Mesodermal cell (in vitro differentiated cells): ENCODE data around the gene MAP3K20.
"Not testable (repeated sequence)": the region's sequence is repeated elsewhere in the genome, so short reads cannot be mapped to it uniquely, and the experiment has no call there.

Experiments
- H3K27ac ChIP-seq: 2 replicates; pipeline ENCODE4 v1.7.0; 2013; ENCODE audit warnings: mild to moderate bottlenecking, low read depth, low read length, moderate library complexity; ENCODE audit not compliant: severe bottlenecking
- H3K36me3 ChIP-seq: 2 replicates; pipeline ENCODE4 v1.7.1; 2013; ENCODE audit warnings: mild to moderate bottlenecking, low read length, moderate library complexity; ENCODE audit not compliant: control insufficient read depth, insufficient read depth
- H3K4me1 ChIP-seq: one replicate; pipeline ENCODE4 v1.7.1; 2013; ENCODE audit warnings: mild to moderate bottlenecking, low read length; ENCODE audit not compliant: insufficient read depth, control insufficient read depth, poor library complexity, severe bottlenecking
- H3K4me3 ChIP-seq: 2 replicates; pipeline ENCODE4 v1.7.0; 2013; ENCODE audit warnings: low read length, control low read depth, mild to moderate bottlenecking; ENCODE audit not compliant: insufficient read depth, poor library complexity, severe bottlenecking; ENCODE audit errors: extremely low read depth
- H3K9me3 ChIP-seq: 2 replicates; pipeline ENCODE4 v1.7.1; 2013; ENCODE audit warnings: mild to moderate bottlenecking, low read length, moderate library complexity; ENCODE audit not compliant: control insufficient read depth
- WGBS, 2 experiments: methylation state at CpG; one replicate each; pipeline ENCODE4 v1.1.5; 2013; ENCODE audit warnings: missing lambda C conversion rate in 2 of 2; ENCODE audit not compliant: insufficient coverage in 2 of 2; 5-methylcytosine and 5-hydroxymethylcytosine counted together

MAP3K20 gene

DNA sequence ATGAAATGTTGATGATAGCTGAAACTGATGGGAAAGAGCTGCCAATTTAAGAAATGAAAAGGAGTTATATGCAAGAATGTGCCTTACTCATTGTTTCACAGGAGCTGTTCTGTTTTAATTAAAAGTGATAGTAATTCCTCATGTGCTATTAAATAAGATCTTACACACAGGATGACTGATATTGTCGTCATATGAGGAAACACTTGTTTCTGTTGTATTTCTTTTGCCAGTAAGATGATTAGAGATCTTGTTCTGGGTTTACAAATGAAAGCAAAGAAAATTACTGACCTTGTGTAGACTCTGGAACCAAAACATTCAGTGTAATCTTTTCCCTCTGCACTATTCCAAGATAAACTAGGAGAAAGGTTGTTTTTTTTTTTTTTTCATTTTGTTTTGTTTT, 123.6 kb downstream of the MAP3K20 start:
- no CpG with 5 or more reads among the region's 1 CpG for WGBS, 2 experiments
- no peaks in the 10 kb centered on the region for H3K4me1 ChIP-seq
- H3K4me3 ChIP-seq: no peak overlapping the region
- H3K9me3 ChIP-seq: no peaks in the 10 kb centered on the region
- H3K36me3 ChIP-seq: peaks cover 15% of the 10 kb centered on the region
- H3K27ac ChIP-seq: no peak overlapping the region

DNA sequence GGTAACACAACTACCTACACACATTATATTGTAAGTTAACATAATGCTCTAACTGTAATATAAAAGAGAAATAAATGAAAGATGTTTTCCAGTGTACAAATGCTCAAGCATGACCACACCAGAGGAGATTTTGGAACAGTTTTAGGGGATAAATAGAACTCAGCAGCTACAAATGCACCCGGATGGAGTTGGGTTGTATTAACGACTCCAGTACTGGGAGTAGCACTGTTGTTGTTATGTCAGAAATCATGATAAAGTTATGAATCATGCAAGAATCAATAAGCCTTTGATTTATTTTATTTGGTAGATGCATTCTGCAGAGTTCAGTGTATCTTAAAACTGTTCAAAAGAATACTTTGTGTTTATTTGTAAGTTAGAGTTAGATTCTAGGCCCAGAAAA, 126.9 kb downstream of the MAP3K20 start:
- Histone ChIP-seq H3K36me3 (peaks cover 21% of the 10 kb centered on the region), H3K27ac (no peak overlapping the region), H3K9me3 (no peaks in the 10 kb centered on the region), H3K4me3 (no peak overlapping the region), H3K4me1 (no peaks in the 10 kb centered on the region)
- 93 to 100% methylated on average over 2 of the region's 2 CpGs for WGBS, 2 experiments

DNA sequence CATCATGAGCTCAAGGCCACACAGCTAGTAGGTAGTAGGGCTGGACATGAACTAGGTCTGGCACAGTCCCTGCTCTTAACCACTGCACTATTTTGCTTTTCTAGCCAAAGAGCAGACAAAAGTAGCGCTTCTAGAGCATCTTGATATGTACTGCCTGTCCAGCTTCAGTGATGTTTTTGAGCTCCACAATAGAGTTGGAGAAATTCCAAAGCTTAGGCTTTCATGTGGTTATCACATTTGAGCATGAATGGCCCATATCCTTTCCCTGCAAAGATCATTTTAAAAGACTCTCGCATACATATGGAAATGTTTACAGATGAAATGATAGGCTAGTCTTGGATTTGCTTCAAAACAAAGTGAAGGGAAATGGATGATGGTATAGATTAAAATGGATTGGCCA, 128.7 kb downstream of the MAP3K20 start:
- WGBS, 2 experiments: 44 to 50% methylated on average over 2 of the region's 2 CpGs
- H3K27ac ChIP-seq: no peak overlapping the region
- H3K4me3 ChIP-seq: no peak overlapping the region
- peaks cover 9% of the 10 kb centered on the region for H3K36me3 ChIP-seq
- no peaks in the 10 kb centered on the region for H3K9me3 ChIP-seq
- H3K4me1 ChIP-seq: no peaks in the 10 kb centered on the region

DNA sequence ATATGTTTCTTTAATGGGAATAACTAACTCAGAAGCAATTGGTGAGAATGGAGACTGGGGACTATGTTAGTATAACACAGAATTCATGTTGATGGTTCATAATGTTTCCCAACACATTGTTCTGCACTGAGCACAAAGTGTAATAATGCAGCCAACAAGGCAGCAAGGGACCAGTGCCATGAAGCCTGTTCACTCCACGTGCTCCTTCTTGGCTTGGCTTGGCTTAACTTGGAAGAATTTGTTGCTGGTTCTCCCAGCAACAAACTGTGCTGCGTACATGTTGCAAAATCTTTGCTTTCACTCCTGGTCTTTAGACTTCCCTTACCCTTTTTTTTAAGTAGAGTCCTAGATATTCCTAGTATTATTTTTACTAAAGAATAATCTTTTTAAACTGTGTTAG, 129.7 kb downstream of the MAP3K20 start:
- no peaks in the 10 kb centered on the region for H3K4me1 ChIP-seq
- no peak overlapping the region for H3K4me3 ChIP-seq
- H3K27ac ChIP-seq: no peak overlapping the region
- H3K9me3 ChIP-seq: no peaks in the 10 kb centered on the region
- H3K36me3 ChIP-seq: peaks cover 15% of the 10 kb centered on the region
- 67 to 77% methylated on average over 1 to 2 of the region's 2 CpGs for whole genome bisulfite sequencing, 2 experiments

DNA sequence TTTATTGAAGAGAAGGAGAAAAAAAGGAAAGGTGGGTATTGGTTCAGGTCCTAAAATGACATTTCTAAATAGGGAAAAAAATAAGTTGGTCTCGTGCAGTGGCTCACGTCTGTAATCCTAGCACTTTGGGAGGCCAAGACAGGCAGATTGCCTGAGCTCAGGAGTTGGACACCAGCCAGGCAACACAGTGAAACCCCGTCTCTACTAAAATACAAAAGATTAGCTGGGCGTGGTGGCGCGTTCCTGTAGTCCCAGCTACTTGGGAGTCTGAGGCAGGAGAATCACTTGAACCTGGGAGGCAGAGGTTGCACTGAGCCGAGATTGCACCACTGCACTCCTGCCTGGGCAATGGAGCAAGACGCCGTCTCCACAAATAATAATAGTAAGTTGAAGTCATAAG, 131.5 kb downstream of the MAP3K20 start:
- 88 to 93% methylated on average over 6 to 9 of the region's 9 CpGs for WGBS, 2 experiments
- not testable (repeated sequence) for H3K9me3 ChIP-seq

DNA sequence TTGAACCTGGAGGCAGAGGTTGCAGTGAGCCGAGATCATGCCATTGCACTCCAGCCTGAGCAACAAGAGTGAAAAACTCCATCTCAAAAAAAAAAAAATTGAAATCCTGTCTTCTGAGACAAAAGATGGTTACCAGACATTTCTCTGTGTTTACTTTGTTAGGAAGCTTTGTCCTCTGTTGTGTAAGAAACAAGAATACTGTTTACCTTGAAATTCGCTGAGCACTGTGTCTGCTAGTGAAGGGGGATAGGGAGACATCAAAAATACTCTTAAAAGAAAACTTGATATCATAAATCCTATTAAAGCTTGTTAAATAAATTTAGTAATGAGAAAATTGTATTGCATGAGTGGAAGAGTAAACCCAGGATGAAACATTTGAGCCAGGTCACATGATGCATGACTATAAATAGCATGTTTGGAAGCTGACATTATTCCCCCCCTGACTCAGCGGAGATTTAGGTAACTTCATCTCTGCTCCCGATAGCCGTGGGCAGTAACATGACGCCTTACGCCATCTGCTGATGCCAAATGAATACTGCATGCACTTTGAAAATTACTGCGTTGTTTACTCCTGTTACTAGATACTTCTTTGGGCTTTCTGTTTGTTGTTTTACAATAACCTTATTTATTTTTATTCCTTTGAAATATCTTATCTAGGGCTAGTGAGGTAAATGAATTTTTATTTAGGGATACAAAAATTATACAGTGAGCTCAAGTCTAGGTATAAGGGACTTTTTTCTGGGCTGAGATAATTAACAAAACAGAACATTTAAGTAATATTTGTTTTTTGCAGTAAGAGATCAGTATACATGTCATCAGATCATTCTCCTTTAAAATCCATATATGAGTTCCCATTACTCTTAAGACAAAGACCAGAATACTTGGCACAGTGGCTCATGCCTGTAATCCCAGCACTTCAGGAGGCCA, 134.9 kb downstream of the MAP3K20 start:
- Histone ChIP-seq H3K9me3 (no peaks in the 10 kb centered on the region), H3K36me3 (peaks cover 12% of the 10 kb centered on the region), H3K4me3 (no peak overlapping the region), H3K4me1 (no peaks in the 10 kb centered on the region), H3K27ac (no peak overlapping the region)
- WGBS, 2 experiments: 9 to 13% methylated on average over 4 to 5 of the region's 8 CpGs

More for the DNA sequence above, 131.5 kb downstream of the MAP3K20 start:
- not testable (repeated sequence) for H3K4me3 ChIP-seq, H3K27ac ChIP-seq, H3K4me1 ChIP-seq
- peaks cover 15% of the 10 kb centered on the region for H3K36me3 ChIP-seq

DNA sequence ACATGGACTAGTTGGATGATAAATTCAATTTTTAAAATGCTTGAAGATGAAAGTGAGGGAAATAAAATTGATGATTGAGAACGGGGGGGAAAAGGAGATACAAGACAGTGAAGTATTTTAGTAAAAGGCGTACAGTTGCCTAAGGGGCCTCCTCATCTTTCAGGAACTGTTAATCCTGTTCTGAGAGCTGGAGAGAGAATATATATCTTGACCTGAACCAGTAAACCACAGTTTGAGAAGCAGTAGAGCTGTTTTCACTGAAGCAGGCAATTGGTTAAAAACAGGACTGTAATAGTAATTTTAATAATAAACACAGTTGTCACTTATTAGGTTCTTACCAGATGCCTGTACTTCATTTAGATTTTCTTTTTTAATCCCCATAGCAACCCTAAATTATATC, 137.5 kb downstream of the MAP3K20 start:
- no peak overlapping the region for H3K4me3 ChIP-seq
- WGBS, 2 experiments: 88 to 90% methylated on average over 2 of the region's 2 CpGs
- no peak overlapping the region for H3K27ac ChIP-seq
- H3K9me3 ChIP-seq: no peaks in the 10 kb centered on the region
- peaks cover 4% of the 10 kb centered on the region for H3K4me1 ChIP-seq
- H3K36me3 ChIP-seq: peaks cover 7% of the 10 kb centered on the region

DNA sequence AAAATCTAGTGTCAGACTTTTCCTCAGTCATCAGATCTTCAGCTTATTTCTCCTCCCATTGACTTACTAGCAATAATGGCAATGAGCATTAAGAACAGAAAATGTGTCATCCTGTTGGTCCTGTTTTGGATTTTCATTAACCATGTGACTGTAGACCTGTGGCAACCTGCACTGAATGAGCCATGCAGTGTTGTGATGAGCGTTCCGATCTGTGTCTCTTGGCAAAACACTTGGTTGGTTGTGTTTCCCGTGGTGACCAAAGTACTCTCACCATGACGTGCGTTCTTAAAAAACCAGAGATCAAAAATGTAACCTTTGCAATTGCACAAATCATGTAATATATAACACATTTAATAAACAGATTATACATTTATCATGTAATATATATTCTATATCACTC, 138.6 kb downstream of the MAP3K20 start:
- 85 to 97% methylated on average over 3 of the region's 5 CpGs for WGBS, 2 experiments
- no peaks in the 10 kb centered on the region for H3K9me3 ChIP-seq
- peaks cover 4% of the 10 kb centered on the region for H3K4me1 ChIP-seq
- peaks cover 7% of the 10 kb centered on the region for H3K36me3 ChIP-seq
- no peak overlapping the region for H3K4me3 ChIP-seq
- H3K27ac ChIP-seq: no peak overlapping the region

DNA sequence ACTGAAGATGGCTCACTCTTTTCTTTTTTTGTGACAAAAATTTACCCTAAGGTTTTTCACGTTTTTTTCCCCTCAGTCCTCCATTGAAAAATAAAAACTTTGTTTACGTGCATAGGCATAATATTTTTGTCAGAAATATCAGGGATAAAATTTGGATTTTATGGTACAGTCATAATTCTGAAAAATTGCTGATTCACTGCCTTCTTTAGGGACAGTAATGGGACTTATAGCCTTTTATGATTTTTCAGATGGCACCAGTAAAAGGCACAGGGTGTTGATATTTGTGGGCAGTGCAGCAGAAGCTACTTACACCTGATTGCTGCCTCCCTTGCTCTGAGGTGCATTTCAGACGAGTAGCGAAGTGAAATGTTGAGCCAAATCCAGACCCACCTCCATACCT, 139.7 kb downstream of the MAP3K20 start:
- 100% methylated on average over 2 of the region's 4 CpGs for WGBS, 2 experiments
- H3K4me1 ChIP-seq: peaks cover 4% of the 10 kb centered on the region
- no peak overlapping the region for H3K27ac ChIP-seq
- no peak overlapping the region for H3K4me3 ChIP-seq
- H3K9me3 ChIP-seq: no peaks in the 10 kb centered on the region
- no peaks in the 10 kb centered on the region for H3K36me3 ChIP-seq

DNA sequence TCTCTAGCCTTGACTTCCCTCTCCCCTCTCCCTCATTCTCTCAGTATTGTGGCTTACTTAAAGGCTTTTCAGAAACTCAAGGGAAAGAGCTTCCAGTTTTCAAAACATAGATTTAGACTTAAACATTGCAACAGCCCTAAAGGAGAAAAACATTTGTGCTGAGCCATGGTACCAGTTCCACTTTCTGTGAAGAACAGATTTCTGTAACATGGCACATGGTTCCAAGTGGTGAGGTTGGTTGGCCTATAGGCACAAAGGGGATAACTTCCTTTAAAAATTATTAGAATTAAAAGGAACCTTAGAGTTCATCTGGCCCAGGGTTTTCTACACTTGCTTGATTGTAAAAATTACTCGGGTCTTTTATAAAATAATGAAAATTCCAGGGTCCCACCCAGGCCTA, 140.4 kb downstream of the MAP3K20 start:
- peaks cover 4% of the 10 kb centered on the region for H3K4me1 ChIP-seq
- H3K27ac ChIP-seq: no peak overlapping the region
- 100% methylated on average over 1 of the region's 1 CpG; no CpG with 5 or more reads in 1 of the 2 experiments for WGBS, 2 experiments
- no peaks in the 10 kb centered on the region for H3K36me3 ChIP-seq
- no peak overlapping the region for H3K4me3 ChIP-seq
- H3K9me3 ChIP-seq: no peaks in the 10 kb centered on the region

DNA sequence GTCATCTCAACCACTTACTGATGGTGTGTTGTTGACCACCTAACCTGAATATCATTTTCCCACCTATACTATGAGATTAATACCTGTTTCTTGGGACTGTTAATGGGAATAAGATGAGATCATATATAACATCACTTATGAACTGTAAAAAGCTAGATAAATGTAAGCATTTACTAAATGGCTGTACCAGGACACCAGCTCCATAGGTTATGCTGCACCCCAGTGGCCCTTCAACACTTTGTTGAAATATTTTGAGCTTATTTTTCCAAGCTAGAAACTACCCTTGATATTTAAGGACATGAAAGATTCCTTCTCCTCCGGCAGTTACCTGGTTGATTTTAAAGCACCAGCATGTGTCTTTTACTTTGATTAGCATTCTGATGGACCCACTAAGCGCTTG, 141.0 kb downstream of the MAP3K20 start:
- Histone ChIP-seq H3K36me3 (no peaks in the 10 kb centered on the region), H3K4me3 (no peak overlapping the region), H3K9me3 (no peaks in the 10 kb centered on the region), H3K27ac (no peak overlapping the region), H3K4me1 (peaks cover 4% of the 10 kb centered on the region)
- 100% methylated on average over 2 of the region's 2 CpGs for WGBS, 2 experiments
